Stimulated activated CD4-positive, alpha-beta T cell treated with anti-CD3 and anti-CD28 coated beads, Interleukin-2, amount 100 ng/mL, for 4 hours (primary cell): ENCODE data around the gene CGB7.
A peak's percentile ranks its signal among the peaks of the same experiment; 100 is the strongest.
"Not testable (repeated sequence)": the region's sequence is repeated elsewhere in the genome, so short reads cannot be mapped to it uniquely, and the experiment has no call there.

ENCODE experiments used
- DNase-seq: peaks from one replicate; pipeline ENCODE4 v3.0.0-alpha.2; 2020; ENCODE audit warnings: low read depth

The CGB7 gene

DNA sequence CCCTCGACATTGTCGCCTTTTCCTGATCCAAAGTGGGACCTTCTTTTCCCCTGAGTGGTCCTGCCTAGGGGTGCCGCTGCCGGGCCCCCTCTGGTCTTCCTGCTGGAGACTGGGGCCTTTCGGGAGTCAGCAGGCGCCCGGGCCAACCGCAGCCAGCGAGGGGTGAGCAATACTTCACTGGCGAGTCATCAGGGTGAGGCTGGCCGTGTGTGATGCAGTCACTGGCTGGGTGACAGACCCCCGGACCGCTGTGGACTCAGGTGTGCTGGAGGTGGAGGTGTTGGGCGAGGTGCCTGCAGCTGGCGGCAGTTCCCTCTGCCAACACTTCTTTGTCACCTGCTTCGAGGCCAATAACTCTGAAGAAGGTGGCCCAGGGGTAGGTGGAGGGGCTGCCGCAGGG is 15.4 kb downstream of the CGB7 start:
- DNase-seq, result no peak

DNA sequence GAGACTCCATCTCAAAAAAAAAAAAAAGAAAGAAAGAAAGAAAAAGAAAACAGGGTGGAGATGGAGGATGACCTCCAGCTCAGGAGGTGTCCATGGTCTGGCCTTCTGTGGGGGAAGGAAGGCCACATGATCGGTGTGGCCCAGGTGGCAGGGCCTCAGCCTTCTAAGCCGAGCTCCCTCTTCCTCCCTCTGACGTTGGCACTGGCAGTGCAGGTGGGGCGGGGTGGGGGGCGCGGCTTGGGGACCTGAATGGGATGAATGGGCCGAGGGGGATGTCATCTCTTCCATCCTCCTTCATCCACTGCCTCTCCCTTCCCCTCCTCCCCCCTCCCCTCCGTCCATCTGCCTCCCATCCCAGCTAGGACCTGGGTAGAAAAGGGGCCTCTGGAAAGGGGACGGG is 17.8 kb downstream of the CGB7 start:
- DNase-seq, result not testable (repeated sequence)

DNA sequence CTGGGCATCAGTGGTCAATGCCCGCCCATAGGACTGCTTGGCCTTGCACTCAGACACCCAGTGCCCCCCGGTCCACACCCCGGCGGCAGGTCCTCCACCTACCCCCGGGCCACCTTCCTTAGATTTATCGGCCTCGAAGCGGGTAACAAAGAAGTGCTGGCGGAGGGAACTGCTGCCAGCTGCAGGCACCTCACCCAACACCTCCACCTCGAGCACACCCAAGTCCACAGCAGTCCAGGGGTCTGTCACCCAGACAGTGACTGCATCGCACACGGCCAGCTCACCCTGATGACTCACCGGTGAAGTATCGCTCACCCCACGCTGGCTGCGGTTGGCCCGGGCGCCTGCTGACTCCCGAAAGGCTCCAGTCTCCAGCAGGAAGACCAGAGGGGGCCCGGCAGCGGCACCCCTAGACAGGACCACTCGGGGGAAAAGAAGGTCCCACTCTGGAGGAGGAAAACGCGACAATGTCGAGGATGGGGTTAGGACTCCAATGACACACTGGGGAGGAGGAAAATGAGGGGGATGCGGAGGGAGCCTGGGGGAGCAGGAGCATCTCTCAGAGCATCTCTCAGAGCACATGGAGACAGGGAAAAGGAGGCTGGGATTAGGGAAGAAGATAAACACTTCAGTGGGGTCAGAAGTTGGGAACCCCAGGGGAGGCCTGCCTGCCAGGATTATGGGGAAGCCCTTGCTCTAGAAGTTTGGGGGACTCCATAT is 18.8 kb downstream of the CGB7 start:
- DNase-seq, result not testable (repeated sequence)

DNA sequence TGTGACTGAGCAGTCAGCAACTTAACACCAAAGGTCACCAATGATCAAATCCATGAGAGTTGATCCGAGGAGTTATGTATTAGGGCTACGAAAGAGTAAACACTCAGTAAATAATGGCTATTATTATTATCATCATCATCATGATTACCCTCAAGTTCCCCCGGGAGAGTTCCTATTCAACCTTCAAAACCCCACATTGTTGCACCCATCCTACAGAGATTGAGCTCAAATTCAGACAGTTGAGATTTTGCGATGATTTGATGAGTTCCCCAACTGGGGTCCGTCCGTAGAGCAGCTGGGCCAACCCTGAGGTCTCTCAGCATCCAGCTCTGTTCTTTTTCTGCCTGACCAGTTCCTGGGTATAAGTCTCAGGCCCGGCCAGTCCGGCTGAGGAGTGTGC is 19.4 kb downstream of the CGB7 start:
- DNase-seq, result not testable (repeated sequence)

DNA sequence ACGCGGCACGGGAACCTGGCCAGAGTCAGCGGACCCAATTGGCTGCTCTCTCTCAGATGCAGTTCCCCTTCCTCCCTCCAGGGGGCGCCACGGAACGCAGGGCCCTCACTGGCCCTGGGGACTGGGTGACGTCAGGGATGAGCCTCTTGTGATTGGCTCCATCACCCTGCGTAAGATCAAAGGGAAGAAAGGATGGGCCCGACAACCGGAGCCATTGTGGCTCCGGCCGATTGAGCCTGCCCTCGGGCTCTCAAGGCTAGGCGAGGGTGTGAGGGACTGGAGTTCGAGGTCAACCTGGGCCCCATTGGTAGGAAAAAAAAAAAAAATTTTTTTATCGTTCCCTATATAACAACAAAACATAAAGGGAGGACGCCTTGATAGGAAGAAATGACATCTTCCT is 20.7 kb downstream of the CGB7 start, which contains the start of gene CGB1:
Gene CGB1 (minus strand): TSS at position 81 of the 400 bp plus-strand sequence. CDS start 184 bp downstream, outside the sequence.
- DNase-seq, result not testable (repeated sequence)

DNA sequence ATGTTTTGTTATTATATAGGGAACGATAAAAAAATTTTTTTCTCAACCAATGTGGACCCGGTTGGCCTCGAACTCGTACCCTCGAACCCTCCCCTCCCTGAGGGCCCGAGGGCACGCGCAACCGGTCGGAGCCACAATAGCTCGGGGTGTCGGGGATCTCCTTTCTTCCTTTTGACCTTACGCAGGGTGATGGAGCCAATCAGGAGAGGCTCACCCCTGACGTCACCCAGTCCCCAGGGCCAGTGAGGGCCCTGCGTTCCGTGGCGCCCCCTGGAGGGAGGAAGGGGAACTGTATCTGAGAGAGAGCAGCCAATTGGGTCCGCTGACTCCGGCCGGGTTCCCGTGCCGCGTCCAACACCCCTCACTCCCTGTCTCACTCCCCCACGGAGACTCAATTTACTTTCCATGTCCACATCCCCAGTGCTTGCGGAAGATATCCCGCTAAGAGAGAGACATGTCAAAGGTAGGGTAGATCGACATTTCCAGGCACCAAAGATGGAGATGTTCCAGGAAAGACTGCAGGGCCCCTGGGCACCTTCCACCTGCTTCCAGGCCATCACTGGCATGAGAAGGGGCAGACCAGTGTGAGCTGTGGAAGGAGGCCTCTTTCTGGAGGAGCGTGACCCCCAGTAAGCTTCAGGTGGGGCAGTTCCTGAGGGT is 25.8 kb downstream of the CGB7 start, which contains the start of gene CGB2:
Gene CGB2 (plus strand): TSS at position 249 of the 660 bp plus-strand sequence. CDS start 206 bp downstream, at position 455.
- DNase-seq, result not testable (repeated sequence)

DNA sequence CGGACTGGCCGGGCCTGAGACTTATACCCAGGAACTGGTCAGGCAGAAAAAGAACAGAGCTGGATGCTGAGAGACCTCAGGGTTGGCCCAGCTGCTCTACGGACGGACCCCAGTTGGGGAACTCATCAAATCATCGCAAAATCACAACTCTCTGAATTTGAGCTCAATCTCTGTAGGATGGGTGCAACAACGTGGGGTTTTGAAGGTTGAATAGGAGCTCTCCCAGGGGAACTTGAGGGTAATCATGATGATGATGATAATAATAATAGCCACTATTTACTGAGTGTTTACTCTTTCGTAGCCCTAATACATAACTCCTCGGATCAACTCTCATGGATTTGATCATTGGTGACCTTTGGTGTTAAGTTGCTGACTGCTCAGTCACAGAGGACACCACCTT is 27.2 kb downstream of the CGB7 start:
- not testable (repeated sequence) for DNase-seq

DNA sequence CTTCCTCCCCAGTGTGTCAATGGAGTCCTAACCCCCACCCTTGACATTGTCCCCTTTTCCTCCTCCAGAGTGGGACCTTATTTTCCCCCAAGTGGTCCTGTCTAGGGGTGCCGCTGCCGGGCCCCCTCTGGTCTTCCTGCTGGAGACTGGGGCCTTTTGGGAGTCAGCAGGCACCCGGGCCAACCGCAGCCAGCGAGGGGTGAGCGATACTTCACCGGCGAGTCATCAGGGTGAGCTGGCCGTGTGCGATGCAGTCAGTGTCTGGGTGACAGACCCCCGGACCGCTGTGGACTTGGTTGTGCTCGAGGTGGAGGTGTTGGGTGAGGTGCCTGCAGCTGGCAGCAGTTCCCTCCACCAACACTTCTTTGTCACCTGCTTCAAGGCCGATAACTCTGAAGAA is 27.8 kb downstream of the CGB7 start:
- DNase-seq, result not testable (repeated sequence)

DNA sequence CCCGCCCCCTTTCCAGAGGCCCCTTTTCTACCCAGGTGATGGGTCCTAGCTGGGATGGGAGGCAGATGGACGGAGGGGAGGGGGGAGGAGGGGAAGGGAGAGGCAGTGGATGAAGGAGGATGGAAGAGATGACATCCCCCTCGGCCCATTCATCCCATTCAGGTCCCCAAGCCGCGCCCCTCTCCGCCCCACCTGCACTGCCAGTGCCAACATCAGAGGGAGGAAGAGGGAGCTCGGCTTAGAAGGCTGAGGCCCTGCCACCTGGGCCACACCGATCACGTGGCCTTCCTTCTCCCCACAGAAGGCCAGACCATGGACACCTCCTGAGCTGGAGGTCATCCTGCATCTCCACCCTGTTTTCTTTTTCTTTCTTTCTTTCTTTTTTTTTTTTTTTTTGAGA is 28.9 kb downstream of the CGB7 start:
- not testable (repeated sequence) for DNase-seq

DNA sequence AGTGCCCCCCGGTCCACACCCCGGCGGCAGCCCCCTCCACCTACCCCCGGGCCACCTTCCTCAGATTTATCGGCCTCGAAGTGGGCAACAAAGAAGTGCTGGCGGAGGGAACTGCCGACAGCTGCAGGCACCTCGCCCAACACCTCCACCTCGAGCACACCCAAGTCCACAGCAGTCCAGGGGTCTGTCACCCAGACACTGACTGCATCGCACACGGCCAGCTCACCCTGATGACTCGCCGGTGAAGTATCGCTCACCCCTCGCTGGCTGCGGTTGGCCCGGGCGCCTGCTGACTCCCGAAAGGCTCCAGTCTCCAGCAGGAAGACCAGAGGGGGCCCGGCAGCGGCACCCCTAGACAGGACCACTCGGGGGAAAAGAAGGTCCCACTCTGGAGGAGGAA is 31.9 kb downstream of the CGB7 start:
- DNase-seq, result not testable (repeated sequence)

DNA sequence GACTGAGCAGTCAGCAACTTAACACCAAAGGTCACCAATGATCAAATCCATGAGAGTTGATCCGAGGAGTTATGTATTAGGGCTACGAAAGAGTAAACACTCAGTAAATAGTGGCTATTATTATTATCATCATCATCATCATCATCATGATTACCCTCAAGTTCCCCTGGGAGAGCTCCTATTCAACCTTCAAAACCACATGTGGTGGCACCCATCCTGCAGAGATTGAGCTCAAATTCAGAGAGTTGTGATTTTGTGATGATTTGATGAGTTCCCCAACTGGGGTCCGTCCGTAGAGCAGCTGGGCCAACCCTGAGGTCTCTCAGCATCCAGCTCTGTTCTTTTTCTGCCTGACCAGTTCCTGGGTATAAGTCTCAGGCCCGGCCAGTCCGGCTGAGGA is 32.5 kb downstream of the CGB7 start:
- not testable (repeated sequence) for DNase-seq

DNA sequence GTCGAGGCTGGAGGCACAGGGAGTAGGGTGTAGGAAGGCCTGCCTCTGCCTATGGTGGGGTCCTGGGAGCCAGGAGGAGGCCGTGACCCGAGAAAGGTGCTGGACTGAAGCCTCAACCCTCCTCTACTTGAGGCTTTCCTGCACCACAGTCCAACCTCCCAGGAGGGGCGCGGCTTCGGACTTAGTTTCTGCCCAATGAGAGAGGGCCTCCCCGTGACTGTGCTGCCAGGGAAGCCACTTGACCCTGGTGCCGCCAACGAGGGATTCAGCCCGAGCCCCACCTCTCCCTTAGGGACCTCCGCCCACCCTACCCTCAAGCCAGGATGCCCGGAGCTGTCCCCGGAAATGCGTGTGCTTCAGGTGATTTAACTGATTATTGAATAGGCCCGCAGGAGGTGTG is 33.3 kb downstream of the CGB7 start, which contains the start of gene CGB3:
Gene CGB3 (minus strand): TSS at position 101 of the 400 bp plus-strand sequence. CDS start 362 bp downstream, outside the sequence.
- not testable (repeated sequence) for DNase-seq

DNA sequence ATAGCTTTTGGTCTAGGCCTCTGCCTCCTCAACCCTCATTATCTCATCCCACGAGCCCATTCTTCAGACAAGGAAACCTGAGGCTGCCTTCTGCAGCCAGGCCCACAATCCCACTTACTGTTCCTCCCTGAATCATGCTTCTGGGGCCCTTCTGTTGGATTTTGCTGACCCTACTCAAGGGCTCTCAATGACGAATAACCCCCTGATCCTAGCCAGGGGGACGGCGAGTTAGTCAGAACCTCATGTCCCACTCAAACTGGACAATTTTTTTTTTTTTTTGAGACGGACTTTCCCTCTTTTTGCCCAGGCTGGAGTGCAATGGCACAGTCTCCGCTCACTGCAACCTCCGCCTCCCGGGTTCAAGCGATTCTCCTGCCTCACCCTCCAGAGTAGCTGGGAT is 35.4 kb downstream of the CGB7 start:
- no peak for DNase-seq

DNA sequence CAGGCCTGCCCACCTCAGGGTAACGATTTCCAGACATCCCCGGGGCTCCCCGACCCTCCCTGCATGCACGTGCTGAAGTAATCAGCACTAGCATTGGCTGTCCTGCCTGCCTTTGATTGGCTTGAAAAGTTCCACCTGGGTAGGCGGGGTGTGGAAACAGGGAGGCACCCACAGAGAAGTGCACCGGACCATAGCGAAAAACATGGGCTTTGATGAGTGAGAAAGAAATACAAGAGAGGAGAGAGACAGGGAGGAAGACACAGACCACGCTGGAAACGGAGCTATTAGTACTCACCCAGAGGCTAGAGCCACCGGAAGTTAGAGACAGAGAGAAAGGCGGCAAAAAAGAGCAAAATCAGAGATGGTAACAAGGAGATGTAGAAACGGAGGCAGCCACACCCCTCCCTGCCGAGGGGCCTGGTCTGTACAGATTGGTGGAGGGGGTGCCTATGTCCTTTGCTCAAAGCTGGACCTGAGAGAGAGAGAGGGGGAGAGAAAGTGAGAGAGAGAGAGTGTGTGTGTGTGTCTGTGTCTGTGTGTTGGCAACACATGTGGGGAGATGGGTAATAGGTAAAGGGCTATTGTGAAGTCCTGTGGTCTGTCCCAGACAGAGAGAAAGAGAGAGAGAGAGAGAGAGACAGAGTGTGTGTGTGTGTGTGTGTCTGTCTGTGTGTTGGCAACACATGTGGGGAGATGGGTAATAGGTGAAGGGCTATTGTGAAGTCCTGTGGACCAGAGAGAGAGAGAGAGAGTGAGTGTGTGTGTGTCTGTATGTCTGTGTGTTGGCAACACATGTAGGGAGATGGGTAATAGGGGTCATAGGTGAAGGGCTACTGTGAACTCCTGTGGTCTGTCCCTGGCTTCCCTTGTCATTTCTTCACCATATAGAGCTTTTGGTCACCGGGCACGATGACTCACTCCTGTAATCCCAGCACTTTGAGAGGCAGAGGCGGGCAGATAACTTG is 36.3 kb downstream of the CGB7 start:
- no peak for DNase-seq

DNA sequence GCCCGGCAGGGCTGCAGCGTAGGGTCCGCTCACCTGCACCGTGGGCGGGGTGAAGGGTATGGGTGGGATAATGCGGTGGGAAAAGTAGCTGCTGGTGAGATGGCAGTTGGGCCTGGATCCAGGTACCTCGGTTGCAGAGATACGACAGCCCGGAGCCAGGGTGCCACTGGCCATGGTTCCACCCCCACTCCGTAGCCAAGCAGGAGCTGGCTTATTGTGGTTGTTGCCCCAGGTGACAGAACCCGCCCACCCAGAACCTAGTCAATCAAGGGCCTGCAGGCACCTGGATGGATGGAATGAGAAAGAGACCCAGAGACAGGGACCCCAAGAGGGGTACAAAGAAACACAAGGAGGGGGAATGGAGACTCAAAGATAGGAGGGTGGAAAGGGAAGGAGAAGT is 37.2 kb downstream of the CGB7 start:
- DNase-seq, result no peak

DNA sequence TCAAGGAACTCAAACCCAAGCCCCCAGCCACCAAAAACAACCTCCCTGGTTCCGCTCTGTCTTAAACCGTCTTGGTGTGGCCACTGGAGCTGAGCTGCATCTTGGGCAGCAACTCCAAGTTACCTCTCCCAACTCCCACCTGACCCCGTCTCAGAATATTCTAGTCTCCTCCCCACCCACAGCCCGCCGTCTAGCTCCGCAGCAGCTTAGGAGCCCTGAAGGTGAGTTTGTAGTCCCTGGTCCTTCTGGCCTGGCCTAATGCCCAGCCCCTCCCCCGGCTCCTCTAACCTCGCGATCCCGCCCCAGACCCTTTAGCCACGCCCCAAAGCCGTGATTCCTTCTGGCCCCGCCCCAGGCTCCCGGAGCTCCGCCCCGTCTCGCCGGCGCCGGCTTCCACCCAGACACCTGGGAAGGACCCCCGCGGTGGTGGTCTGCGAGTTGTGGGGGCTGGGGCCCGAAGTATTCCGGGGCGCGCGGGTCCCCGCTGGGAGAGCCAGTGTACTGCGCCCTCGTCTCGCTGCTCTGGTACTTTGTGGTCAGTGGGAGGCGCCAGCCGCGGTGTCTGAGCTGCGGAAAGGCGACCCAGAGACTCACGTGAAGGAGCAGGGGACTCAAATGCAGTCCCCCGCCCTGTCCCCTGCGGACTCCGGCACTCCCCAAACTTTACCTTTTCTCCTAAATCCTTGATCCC is 38.2 kb downstream of the CGB7 start:
- DNase-seq, result peak; percentile 52

DNA sequence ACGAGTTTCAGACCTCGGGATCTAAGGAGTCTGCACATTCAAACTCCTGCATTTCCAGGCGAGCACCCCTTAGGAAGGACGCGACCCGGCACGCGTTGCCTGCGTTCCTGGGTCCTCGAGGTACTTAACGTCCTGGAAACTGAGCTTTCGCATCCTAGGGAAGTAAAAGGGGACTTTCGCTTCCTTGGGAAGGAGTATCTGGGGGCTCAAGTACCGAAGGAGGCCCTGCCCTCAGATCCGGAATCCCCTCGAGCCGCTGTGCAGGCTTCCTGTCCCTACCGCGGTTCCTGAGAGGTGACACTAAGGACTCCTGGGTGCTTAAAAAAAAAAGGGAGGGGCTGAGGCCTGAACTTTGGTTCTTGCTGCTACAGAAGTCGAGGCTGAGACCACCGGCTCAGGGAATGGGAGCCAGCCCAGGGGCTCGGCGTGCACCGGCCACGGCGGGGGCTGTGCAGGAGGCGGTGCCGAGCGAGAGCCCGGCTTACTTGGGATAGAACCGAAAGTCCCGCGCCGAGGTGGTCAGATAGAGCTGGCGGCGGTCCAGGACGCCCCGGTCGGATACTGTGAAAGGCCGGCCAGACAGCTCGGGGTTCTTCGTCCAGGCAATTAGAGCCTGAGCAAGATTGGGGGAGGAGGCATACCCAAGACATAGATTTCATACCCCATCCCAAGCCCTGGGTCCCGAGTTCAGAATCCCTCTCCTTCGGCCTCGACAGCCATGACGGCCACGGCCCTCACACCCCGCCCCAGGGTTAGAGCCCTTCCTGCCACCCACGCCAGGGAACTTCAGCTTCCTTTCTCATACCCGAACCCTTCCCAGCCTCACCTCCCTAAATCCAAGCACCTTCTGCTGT is 38.9 kb downstream of the CGB7 start:
- DNase-seq, result not testable (repeated sequence)

DNA sequence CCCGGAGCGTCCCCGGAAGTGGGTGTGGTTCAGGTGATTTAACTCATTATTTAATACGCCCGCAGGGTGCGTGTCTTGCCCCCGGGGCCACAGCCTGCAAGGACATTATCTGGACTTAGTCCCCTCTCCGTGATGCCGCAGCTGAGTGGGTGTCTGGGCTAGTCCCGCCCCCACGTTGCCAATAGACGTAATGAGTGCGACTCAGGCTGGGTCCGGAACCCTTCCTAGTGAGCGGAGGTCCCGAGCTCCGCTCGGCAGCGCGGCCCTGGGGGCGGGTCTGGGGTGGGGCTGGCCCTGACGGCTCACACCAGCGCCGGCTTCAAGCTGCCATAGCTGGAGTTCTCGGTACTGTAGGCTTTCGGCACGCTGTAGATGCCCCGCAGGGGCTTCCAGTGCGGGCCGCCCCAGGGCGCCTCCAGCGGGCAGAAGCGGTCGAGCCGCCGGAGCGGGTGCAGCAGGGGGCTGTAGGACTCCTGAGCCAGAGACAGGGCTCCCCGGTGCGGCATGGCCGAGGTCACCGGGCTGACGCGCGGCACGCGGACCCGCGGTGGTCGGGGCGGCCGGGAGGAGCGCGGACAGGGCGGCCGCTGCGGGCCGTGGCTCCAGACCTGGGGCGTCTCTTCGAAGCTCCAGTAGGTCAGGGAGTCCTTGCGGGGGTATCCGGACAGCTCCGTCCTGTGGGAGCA is 39.7 kb downstream of the CGB7 start:
- peak; percentile 38 for DNase-seq

DNA sequence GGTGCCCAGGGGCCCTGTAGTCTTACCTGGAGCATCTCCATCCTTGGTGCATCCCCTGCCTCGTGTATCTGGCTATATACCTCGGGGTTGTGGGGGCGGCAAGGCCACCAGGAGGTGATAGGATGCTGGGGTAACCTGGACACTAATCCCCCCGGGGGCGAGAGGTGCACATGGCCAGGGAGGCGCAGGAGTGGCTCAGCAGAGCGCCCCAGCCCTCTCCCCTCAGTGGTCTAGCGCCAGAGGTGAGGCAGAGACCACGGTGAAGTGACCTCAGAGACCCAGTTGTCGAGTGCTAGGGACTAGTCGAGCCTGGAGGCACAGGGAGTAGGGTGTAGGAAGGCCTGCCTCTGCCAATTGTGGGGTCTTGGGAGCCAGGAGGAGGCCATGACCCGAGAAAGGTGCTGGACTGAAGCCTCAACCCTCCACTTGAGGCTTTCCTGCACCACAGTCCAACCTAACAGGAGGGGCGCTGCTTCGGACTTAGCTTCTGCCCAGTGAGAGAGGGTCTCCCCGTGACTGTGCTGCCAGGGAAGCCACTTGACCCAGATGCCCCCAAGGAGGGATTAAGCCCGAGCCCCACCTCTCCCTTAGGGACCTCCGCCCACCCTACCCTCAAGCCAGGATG is 40.4 kb downstream of the CGB7 start, which contains the start of gene LHB:
Gene LHB (minus strand): TSS at position 51 of the 625 bp plus-strand sequence. CDS start 10 bp downstream, at position 41.
- no peak for DNase-seq
